Endodermal cell (in vitro differentiated cells): ENCODE results near the gene CHRM2. TPM values are rescaled to one million over a fixed set of nuclear protein-coding genes. Genes with fewer than 3 reads are reported as not detected.

Experiments
- DNase-seq: peaks from one replicate; pipeline ENCODE4 v3.0.0-alpha.2; 2017
- H3K27ac ChIP-seq: 2 replicates; pipeline ENCODE4 v1.5.1; 2013; ENCODE audit warnings: mild to moderate bottlenecking, low read depth, low read length, moderate library complexity
- H3K27me3 ChIP-seq: 2 replicates; pipeline ENCODE4 v1.6.1; 2013; ENCODE audit warnings: mild to moderate bottlenecking, low read length, moderate library complexity; ENCODE audit not compliant: insufficient read depth, control insufficient read depth, poor library complexity, severe bottlenecking
- H3K36me3 ChIP-seq: 2 replicates; pipeline ENCODE4 v1.7.0; 2013; ENCODE audit warnings: mild to moderate bottlenecking, low read length, moderate library complexity; ENCODE audit not compliant: control insufficient read depth, insufficient read depth
- H3K4me1 ChIP-seq: one replicate; pipeline ENCODE4 v1.7.0; 2013; ENCODE audit warnings: low read length; ENCODE audit not compliant: control insufficient read depth, insufficient read depth
- H3K4me3 ChIP-seq: 2 replicates; pipeline ENCODE4 v1.5.1; 2013; ENCODE audit warnings: mild to moderate bottlenecking, low read length, moderate library complexity
- H3K9ac ChIP-seq: 2 replicates; pipeline ENCODE4 v1.6.1; 2013; ENCODE audit warnings: mild to moderate bottlenecking, low read length, moderate library complexity; ENCODE audit not compliant: poor library complexity, severe bottlenecking; ENCODE audit errors: extremely low read depth
- H3K9me3 ChIP-seq: 2 replicates; pipeline ENCODE4 v1.6.1; 2013; ENCODE audit warnings: mild to moderate bottlenecking, low read length, moderate library complexity; ENCODE audit not compliant: control insufficient read depth
- H3K27ac Mint-ChIP-seq: 2 replicates; pipeline ENCODE4 v1.8.0; 2020; ENCODE audit warnings: mixed read lengths
- H3K27me3 Mint-ChIP-seq: 2 replicates; pipeline ENCODE4 v1.8.0; 2021; ENCODE audit warnings: mild to moderate bottlenecking, mixed read lengths; ENCODE audit not compliant: insufficient read depth
- H3K36me3 Mint-ChIP-seq: 2 replicates; pipeline ENCODE4 v1.8.0; 2020; ENCODE audit warnings: low read depth, mixed read lengths
- H3K4me1 Mint-ChIP-seq: 2 replicates; pipeline ENCODE4 v1.8.0; 2020; ENCODE audit warnings: mixed read lengths
- H3K4me3 Mint-ChIP-seq: 2 replicates; pipeline ENCODE4 v1.8.0; 2020; ENCODE audit warnings: mild to moderate bottlenecking, moderate library complexity, mixed read lengths
- H3K9me3 Mint-ChIP-seq: 2 replicates; pipeline ENCODE4 v1.8.0; 2020; ENCODE audit warnings: mild to moderate bottlenecking, mixed read lengths
- WGBS, 2 experiments: methylation state at CpG; one replicate each; pipeline versions ENCODE4 v1.1.5 to v1.1.7; 2013; ENCODE audit warnings: missing lambda C conversion rate in 2 of 2, mixed read lengths in 1 of 2; ENCODE audit not compliant: insufficient coverage in 1 of 2, insufficient read length in 1 of 2; 5-methylcytosine and 5-hydroxymethylcytosine counted together
- total RNA-seq, 2 donors: library from RNA; stranded (reverse); fragmentation: NEBNext Ultra II Directional in 1 of 2; extraction: Animal tissue kit (Norgen Biotek cat#: 25700) in 1 of 2; gene quantifications; 2 replicates in 1 of 2; 3 replicates in 1 of 2; pipeline ENCODE4 v1.2.1, GENCODE V29; 2021
- TF ChIP-seq, protein P1 (sequence below): fragments of 200-600 bp; sonication (generic); conservative IDR thresholded peaks from 2 replicates; pipeline ENCODE4 v1.5.0; 2021; ENCODE audit warnings: antibody characterized with exemption, mild to moderate bottlenecking

CHRM2 gene
- total RNA-seq, 2 donors from 2014 or later = not detected

- H3K27ac Mint-ChIP-seq = no peak overlapping the region
- TF ChIP-seq, protein P1, sequence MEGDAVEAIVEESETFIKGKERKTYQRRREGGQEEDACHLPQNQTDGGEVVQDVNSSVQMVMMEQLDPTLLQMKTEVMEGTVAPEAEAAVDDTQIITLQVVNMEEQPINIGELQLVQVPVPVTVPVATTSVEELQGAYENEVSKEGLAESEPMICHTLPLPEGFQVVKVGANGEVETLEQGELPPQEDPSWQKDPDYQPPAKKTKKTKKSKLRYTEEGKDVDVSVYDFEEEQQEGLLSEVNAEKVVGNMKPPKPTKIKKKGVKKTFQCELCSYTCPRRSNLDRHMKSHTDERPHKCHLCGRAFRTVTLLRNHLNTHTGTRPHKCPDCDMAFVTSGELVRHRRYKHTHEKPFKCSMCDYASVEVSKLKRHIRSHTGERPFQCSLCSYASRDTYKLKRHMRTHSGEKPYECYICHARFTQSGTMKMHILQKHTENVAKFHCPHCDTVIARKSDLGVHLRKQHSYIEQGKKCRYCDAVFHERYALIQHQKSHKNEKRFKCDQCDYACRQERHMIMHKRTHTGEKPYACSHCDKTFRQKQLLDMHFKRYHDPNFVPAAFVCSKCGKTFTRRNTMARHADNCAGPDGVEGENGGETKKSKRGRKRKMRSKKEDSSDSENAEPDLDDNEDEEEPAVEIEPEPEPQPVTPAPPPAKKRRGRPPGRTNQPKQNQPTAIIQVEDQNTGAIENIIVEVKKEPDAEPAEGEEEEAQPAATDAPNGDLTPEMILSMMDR = no peak
- no peak overlapping the region for H3K4me3 Mint-ChIP-seq
- H3K27me3 ChIP-seq = peaks cover 15% of the 10 kb centered on the region
- no peaks in the 10 kb centered on the region for H3K9me3 ChIP-seq
- H3K27me3 Mint-ChIP-seq = peaks cover 8% of the 10 kb centered on the region
- WGBS, 2 experiments = 90% methylated on average over 2 of the region's 2 CpGs; no CpG with 5 or more reads in 1 of the 2 experiments
- no peak for DNase-seq
- no peaks in the 10 kb centered on the region for H3K36me3 Mint-ChIP-seq
- H3K4me1 ChIP-seq = no peaks in the 10 kb centered on the region
- H3K9ac ChIP-seq = no peak overlapping the region
- H3K27ac ChIP-seq = no peak overlapping the region
- no peak overlapping the region for H3K4me3 ChIP-seq
- H3K4me1 Mint-ChIP-seq = no peaks in the 10 kb centered on the region
- no peaks in the 10 kb centered on the region for H3K36me3 ChIP-seq
- H3K9me3 Mint-ChIP-seq = no peaks in the 10 kb centered on the region
Observed at GRCh38 chr7:136847858-136848257, 20.6 kb upstream of the CHRM2 start.

DNA sequence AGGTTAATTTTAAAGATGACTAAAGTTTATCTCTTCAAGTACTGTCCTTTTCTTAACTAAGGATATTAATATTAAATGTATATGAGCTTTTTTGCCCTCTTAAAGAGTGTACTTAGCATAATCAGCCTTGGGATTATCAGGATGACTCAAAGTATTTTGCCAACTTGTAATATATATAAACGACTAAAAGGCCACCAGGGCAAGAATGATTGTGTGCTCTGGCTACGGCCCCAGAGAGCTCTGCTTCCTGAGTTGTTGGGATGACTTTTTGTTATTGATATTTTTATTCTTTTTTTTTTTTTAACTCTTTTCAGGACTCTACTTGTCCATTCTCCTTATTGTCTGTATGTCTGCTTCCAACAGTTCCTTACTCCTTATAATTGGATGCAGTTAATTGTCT is 14.8 kb upstream of the CHRM2 start:
- H3K27me3 Mint-ChIP-seq = peaks cover 2% of the 10 kb centered on the region
- WGBS, 2 experiments = 91% methylated on average over 2 of the region's 2 CpGs; no CpG with 5 or more reads in 1 of the 2 experiments
- no peak overlapping the region for H3K27ac Mint-ChIP-seq

GRCh38 chr7:136857573-136857972 is 10.9 kb upstream of the CHRM2 start:
- Histone ChIP-seq H3K27ac (no peak overlapping the region), H3K36me3 (no peaks in the 10 kb centered on the region), H3K4me3 (no peak overlapping the region), H3K9ac (no peak overlapping the region), H3K9me3 (no peaks in the 10 kb centered on the region), H3K4me1 (no peaks in the 10 kb centered on the region), H3K27me3 (peaks cover 13% of the 10 kb centered on the region)
- no peak for DNase-seq
- H3K4me3 Mint-ChIP-seq = no peak overlapping the region
- H3K27ac Mint-ChIP-seq = no peak overlapping the region
- H3K36me3 Mint-ChIP-seq = no peaks in the 10 kb centered on the region
- 61 to 100% methylated on average over 1 to 3 of the region's 3 CpGs for WGBS, 2 experiments
- TF ChIP-seq, protein P1 = no peak
- no peaks in the 10 kb centered on the region for H3K9me3 Mint-ChIP-seq
- no peaks in the 10 kb centered on the region for H3K4me1 Mint-ChIP-seq
- peaks cover 14% of the 10 kb centered on the region for H3K27me3 Mint-ChIP-seq

More for the DNA sequence above, 14.8 kb upstream of the CHRM2 start:
- Histone ChIP-seq H3K27ac (no peak overlapping the region), H3K9ac (no peak overlapping the region), H3K4me3 (no peak overlapping the region), H3K36me3 (no peaks in the 10 kb centered on the region), H3K27me3 (no peaks in the 10 kb centered on the region), H3K9me3 (no peaks in the 10 kb centered on the region), H3K4me1 (no peaks in the 10 kb centered on the region)
- H3K4me1 Mint-ChIP-seq = no peaks in the 10 kb centered on the region
- TF ChIP-seq, protein P1 = no peak
- H3K9me3 Mint-ChIP-seq = no peaks in the 10 kb centered on the region
- no peak overlapping the region for H3K4me3 Mint-ChIP-seq
- DNase-seq = no peak
- no peaks in the 10 kb centered on the region for H3K36me3 Mint-ChIP-seq
